Body of pancreas (tissue), 4 donors: ENCODE measurements around the gene ASCC3. TPM values are rescaled to one million over a fixed set of nuclear protein-coding genes. Genes with fewer than 3 reads are reported as not detected.

Source experiments
- ATAC-seq: fragments of 150-250 bp; one replicate; pipeline ENCODE4 v1.9.1; 2016
- DNase-seq, 4 donors: peaks; one replicate each; pipeline ENCODE4 v3.0.0-alpha.2; 2019
- H3K27ac ChIP-seq, 4 donors: fragments of 200-600 bp; sonication (generic); 1 replicate in 3 of 4; 2 replicates in 1 of 4; pipeline versions ENCODE4 v1.5.1 to v1.6.1; 2016 to 2019; ENCODE audit warnings: mild to moderate bottlenecking in 1 of 4, mixed read lengths in 1 of 4, moderate library complexity in 1 of 4
- H3K27me3 ChIP-seq, 2 donors: fragments of 200-600 bp; sonication (generic); one replicate each; pipeline ENCODE4 v1.6.0; 2016; ENCODE audit warnings: mild to moderate bottlenecking in 1 of 2
- H3K36me3 ChIP-seq, 2 donors: fragments of 200-600 bp; sonication (generic); replicated peaks in 1 of 2; 2 replicates each; pipeline ENCODE4 v1.5.1; 2016; ENCODE audit warnings: low read depth in 2 of 2; ENCODE audit not compliant: insufficient read depth in 1 of 2
- H3K4me1 ChIP-seq: fragments of 200-600 bp; sonication (generic); one replicate; pipeline ENCODE4 v1.6.0; 2016
- H3K4me3 ChIP-seq, 2 donors: fragments of 200-600 bp; sonication (generic); 1 replicate in 1 of 2; 2 replicates in 1 of 2; pipeline ENCODE4 v1.5.1; 2016 to 2019
- H3K9me3 ChIP-seq, 3 donors: fragments of 200-600 bp; sonication (generic); 1 replicate in 2 of 3; 2 replicates in 1 of 3; pipeline ENCODE4 v1.5.1; 2016
- CTCF ChIP-seq, 7 experiments: fragments of 450-650 bp in 4 of 7; fragments of 200-600 bp in 3 of 7; sonication (generic) in 3 of 7; IDR thresholded peaks; one replicate each; pipeline ENCODE4 v1.5.1; 2016 to 2019; ENCODE audit warnings: antibody characterized with exemption in 7 of 7
- POLR2A ChIP-seq, 3 donors: fragments of 450-650 bp; IDR thresholded peaks; one replicate each; pipeline ENCODE4 v1.6.1; 2016; ENCODE audit warnings: antibody characterized with exemption in 3 of 3, mild to moderate bottlenecking in 2 of 3
- WGBS, 2 donors: methylation state at CpG; one replicate each; pipeline ENCODE4 v1.1.5; 2017; 5-methylcytosine and 5-hydroxymethylcytosine counted together
- intact Hi-C: fragments of 100-400 bp; cut with DNase I; formaldehyde crosslinking; loops from one replicate; pipeline ENCODE4 v1.15.1; 2023
- total RNA-seq, 2 donors: library from RNA; depleted of rRNA; stranded (reverse); fragments of >200 nt; gene quantifications; one replicate each; pipeline ENCODE4 v1.1.0, GENCODE V29; 2016

ASCC3 gene
- total RNA-seq, 2 donors from 2014 or later, result 16.8 to 26.5 TPM

DNA sequence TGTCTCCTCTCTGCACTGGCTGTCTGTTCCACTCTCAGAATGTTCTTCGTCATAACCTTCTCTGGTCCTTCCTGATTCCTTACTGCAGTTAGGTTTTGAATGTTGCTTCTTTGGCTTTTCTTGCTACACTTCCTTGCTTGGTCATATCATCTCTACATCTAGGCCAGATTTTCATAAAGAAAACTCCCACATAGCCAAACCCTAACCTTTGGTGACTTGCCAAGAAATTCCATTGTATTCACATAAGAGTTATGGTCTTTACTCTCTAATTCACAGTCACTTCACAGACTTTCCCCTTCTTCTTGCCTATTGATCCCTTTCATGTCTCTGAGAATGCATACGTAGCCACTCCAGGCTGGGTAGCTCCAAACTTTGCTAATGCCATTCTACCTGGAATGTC, 374.5 kb downstream of the ASCC3 start:
- WGBS, 2 donors, result 97 to 99% methylated on average over 2 of the region's 2 CpGs
- DNase-seq (no peak), ATAC-seq (no peak)
- no peak overlapping the region for H3K4me3 ChIP-seq
- H3K27ac ChIP-seq, result no peak overlapping the region
- H3K4me1 ChIP-seq, result no peaks in the 10 kb centered on the region
- H3K9me3 ChIP-seq, result no peaks in the 10 kb centered on the region
- H3K27me3 ChIP-seq, result no peaks in the 10 kb centered on the region
- TF ChIP-seq CTCF (IDR thresholded peaks at IDR 0.05), result no peak
- no peak for TF ChIP-seq POLR2A (IDR thresholded peaks at IDR 0.05)
- peaks cover 0 to 2% of the 10 kb centered on the region in 2 donors for H3K36me3 ChIP-seq
- intact Hi-C loops, result no loop called here

DNA sequence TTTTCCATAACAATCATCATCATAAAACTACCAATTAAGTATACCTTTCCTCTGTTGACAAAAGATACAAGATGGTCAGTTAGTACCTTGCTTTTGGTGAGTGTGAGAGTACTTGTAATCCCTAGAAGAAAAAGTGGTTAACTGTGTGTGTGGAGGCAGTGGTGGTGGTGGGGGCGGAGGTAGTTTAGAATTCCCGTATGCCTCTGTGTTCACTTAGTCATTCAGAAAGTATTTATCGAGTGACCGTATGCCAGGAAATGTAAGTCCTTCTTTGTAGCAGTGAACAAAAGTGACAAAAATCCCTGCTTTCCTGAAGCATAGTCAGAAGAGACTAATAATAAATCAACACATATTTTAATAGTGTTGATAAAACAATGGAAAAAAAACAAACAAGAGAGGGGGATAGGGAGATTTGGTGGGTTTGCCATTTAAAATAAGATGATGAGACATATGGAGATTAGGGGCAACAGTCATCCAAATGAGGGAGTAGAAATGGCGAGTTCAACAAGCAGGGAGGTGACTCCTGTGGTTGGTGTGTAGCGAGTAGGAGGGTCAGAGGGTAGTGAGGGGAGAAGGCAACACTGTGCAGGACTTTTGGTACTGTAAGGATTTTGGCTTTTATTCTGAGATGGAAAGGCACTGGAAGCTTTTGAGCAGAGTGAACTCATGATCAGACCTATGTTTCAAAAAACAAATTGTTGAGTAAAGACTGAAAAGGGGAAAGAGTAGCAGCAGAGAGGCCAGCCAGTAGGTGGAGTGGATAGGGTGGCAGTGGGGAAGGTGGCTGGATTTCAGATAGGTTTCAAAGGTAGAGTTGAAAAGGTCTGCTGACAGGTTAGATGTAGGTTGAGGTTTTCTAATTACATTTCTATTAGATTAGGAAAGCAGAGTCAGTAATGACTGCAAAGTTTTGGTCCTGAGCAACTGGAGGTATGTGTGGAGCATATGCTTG, 376.1 kb downstream of the ASCC3 start:
- no peak overlapping the region for H3K27ac ChIP-seq
- H3K9me3 ChIP-seq, result no peaks in the 10 kb centered on the region
- H3K4me1 ChIP-seq, result no peaks in the 10 kb centered on the region
- H3K4me3 ChIP-seq, result no peak overlapping the region
- intact Hi-C loops, result no loop called here
- H3K27me3 ChIP-seq, result no peaks in the 10 kb centered on the region
- WGBS, 2 donors, result 66 to 71% methylated on average over 6 of the region's 6 CpGs
- TF ChIP-seq CTCF (IDR thresholded peaks at IDR 0.05) (no peak), POLR2A (IDR thresholded peaks at IDR 0.05) (no peak)
- DNase-seq (no peak), ATAC-seq (no peak)
- peaks cover 0 to 2% of the 10 kb centered on the region in 2 donors for H3K36me3 ChIP-seq

- intact Hi-C loops, result no loop called here
- Histone ChIP-seq H3K4me3 (no peak overlapping the region), H3K27ac (no peak overlapping the region), H3K36me3 (no peaks in the 10 kb centered on the region), H3K9me3 (peaks cover 0 to 7% (median 0%) of the 10 kb centered on the region in 3 donors), H3K4me1 (no peaks in the 10 kb centered on the region), H3K27me3 (no peaks in the 10 kb centered on the region)
- no peak for TF ChIP-seq POLR2A (IDR thresholded peaks at IDR 0.05)
- TF ChIP-seq CTCF (IDR thresholded peaks at IDR 0.05), result no peak
- DNase-seq, result no peak
- no peak for ATAC-seq
Measured at GRCh38 chr6:100503043-100503705, 378.0 kb downstream of the ASCC3 start.

GRCh38 chr6:100493206-100493888, 387.8 kb downstream of the ASCC3 start:
- Histone ChIP-seq H3K27me3 (no peaks in the 10 kb centered on the region), H3K4me1 (peaks cover 12% of the 10 kb centered on the region), H3K27ac (no peak overlapping the region), H3K36me3 (no peaks in the 10 kb centered on the region), H3K9me3 (no peaks in the 10 kb centered on the region), H3K4me3 (no peak overlapping the region)
- DNase-seq, result no peak
- WGBS, 2 donors, result 33 to 45% methylated on average over 6 of the region's 6 CpGs
- no peak for ATAC-seq
- TF ChIP-seq POLR2A (IDR thresholded peaks at IDR 0.05) (no peak), CTCF (IDR thresholded peaks at IDR 0.05) (no peak)
- intact Hi-C loops, result no loop called here
